ENCODE data around the gene TNK2.

The TNK2 gene

GRCh38 chr3:195873971-195874370 is 34.4 kb downstream of the TNK2 start:
- H3K4me3 ChIP-seq (ENCODE audit: low read depth, low read length, poor library complexity, severe bottlenecking), result no peak overlapping the region
- H3K9ac ChIP-seq (ENCODE audit: low read length), result no peak overlapping the region
- H3K9me3 ChIP-seq (ENCODE audit: low read length), result no peaks in the 10 kb centered on the region
- H3K36me3 ChIP-seq (ENCODE audit: insufficient read depth, low read length), result peaks cover 74% of the 10 kb centered on the region
- H4K20me1 ChIP-seq (ENCODE audit: insufficient read depth, low read length), result no peaks in the 10 kb centered on the region
- H2AFZ ChIP-seq (ENCODE audit: low read length), result no peak overlapping the region
- no peak overlapping the region for H3K27ac ChIP-seq (ENCODE audit: low read depth, low read length, poor library complexity, severe bottlenecking)
- H3K9me2 ChIP-seq (ENCODE audit: low read depth, low read length), result no peaks in the 10 kb centered on the region
- TF ChIP-seq EZH2 (IDR thresholded peaks at IDR 0.05; ENCODE audit: borderline replicate concordance, low read length) (no peak), CTCF (IDR thresholded peaks at IDR 0.05; ENCODE audit: low read length) (no peak)
- no peaks in the 10 kb centered on the region for H3F3A ChIP-seq (ENCODE audit: insufficient read depth, low read length)
- H3K4me2 ChIP-seq (ENCODE audit: low read length), result no peak overlapping the region
- no peaks in the 10 kb centered on the region for H3K79me2 ChIP-seq (ENCODE audit: insufficient read depth, low read length)
- no peaks in the 10 kb centered on the region for H3K4me1 ChIP-seq (ENCODE audit: insufficient read depth, low read length, severe bottlenecking)
- no peaks in the 10 kb centered on the region for H3K27me3 ChIP-seq (ENCODE audit: insufficient read depth, low read length)

- TF ChIP-seq EZH2 (IDR thresholded peaks at IDR 0.05; ENCODE audit: borderline replicate concordance, low read length) (no peak), CTCF (IDR thresholded peaks at IDR 0.05; ENCODE audit: low read length) (no peak)
- Histone ChIP-seq H3K9ac (ENCODE audit: low read length) (no peak overlapping the region), H3K27me3 (ENCODE audit: insufficient read depth, low read length) (no peaks in the 10 kb centered on the region), H3K4me1 (ENCODE audit: insufficient read depth, low read length, severe bottlenecking) (no peaks in the 10 kb centered on the region), H4K20me1 (ENCODE audit: insufficient read depth, low read length) (no peaks in the 10 kb centered on the region), H3K36me3 (ENCODE audit: insufficient read depth, low read length) (peaks cover 74% of the 10 kb centered on the region), H3K9me3 (ENCODE audit: low read length) (no peaks in the 10 kb centered on the region), H3F3A (ENCODE audit: insufficient read depth, low read length) (no peaks in the 10 kb centered on the region), H2AFZ (ENCODE audit: low read length) (no peak overlapping the region), H3K4me2 (ENCODE audit: low read length) (no peak overlapping the region), H3K79me2 (ENCODE audit: insufficient read depth, low read length) (no peaks in the 10 kb centered on the region), H3K4me3 (ENCODE audit: low read depth, low read length, poor library complexity, severe bottlenecking) (no peak overlapping the region), H3K27ac (ENCODE audit: low read depth, low read length, poor library complexity, severe bottlenecking) (no peak overlapping the region), H3K9me2 (ENCODE audit: low read depth, low read length) (no peaks in the 10 kb centered on the region)
Measured at GRCh38 chr3:195873281-195873887, 35.0 kb downstream of the TNK2 start.

GRCh38 chr3:195872800-195873199 is 35.6 kb downstream of the TNK2 start:
- no peaks in the 10 kb centered on the region for H3K79me2 ChIP-seq (ENCODE audit: insufficient read depth, low read length)
- no peaks in the 10 kb centered on the region for H3K27me3 ChIP-seq (ENCODE audit: insufficient read depth, low read length)
- TF ChIP-seq EZH2 (IDR thresholded peaks at IDR 0.05; ENCODE audit: borderline replicate concordance, low read length) (no peak), CTCF (IDR thresholded peaks at IDR 0.05; ENCODE audit: low read length) (no peak)
- no peaks in the 10 kb centered on the region for H3K9me3 ChIP-seq (ENCODE audit: low read length)
- no peaks in the 10 kb centered on the region for H3K9me2 ChIP-seq (ENCODE audit: low read depth, low read length)
- H4K20me1 ChIP-seq (ENCODE audit: insufficient read depth, low read length), result no peaks in the 10 kb centered on the region
- H3K36me3 ChIP-seq (ENCODE audit: insufficient read depth, low read length), result peaks cover 74% of the 10 kb centered on the region
- no peak overlapping the region for H3K4me2 ChIP-seq (ENCODE audit: low read length)
- no peak overlapping the region for H3K4me3 ChIP-seq (ENCODE audit: low read depth, low read length, poor library complexity, severe bottlenecking)
- no peak overlapping the region for H3K27ac ChIP-seq (ENCODE audit: low read depth, low read length, poor library complexity, severe bottlenecking)
- no peaks in the 10 kb centered on the region for H3K4me1 ChIP-seq (ENCODE audit: insufficient read depth, low read length, severe bottlenecking)
- H3F3A ChIP-seq (ENCODE audit: insufficient read depth, low read length), result no peaks in the 10 kb centered on the region
- H3K9ac ChIP-seq (ENCODE audit: low read length), result no peak overlapping the region
- H2AFZ ChIP-seq (ENCODE audit: low read length), result no peak overlapping the region
